HepG2 (cell line): Measurements from ENCODE around the gene PDGFA. TPM values are rescaled to one million over a fixed set of nuclear protein-coding genes. Genes with fewer than 3 reads are reported as not detected.
A peak's percentile ranks its signal among the peaks of the same experiment; 100 is the strongest.

Experiments
- ARID3A ChIP-seq: IDR thresholded peaks from 2 replicates; pipeline ENCODE4 v1.6.1; 2012; ENCODE audit warnings: low read depth, low read length, improper control_type of control experiment
- CHD2 ChIP-seq: IDR thresholded peaks from 2 replicates; pipeline ENCODE4 v1.6.1; 2011; ENCODE audit warnings: low read depth, low read length, improper control_type of control experiment
- E2F2 ChIP-seq: sonication (generic); formaldehyde crosslinking; IDR thresholded peaks from 2 replicates; pipeline ENCODE4 v1.4.0; 2020; ENCODE audit warnings: missing genetic modification reagents, borderline replicate concordance
- FOXJ3 ChIP-seq: sonication (generic); formaldehyde crosslinking; IDR thresholded peaks from 2 replicates; pipeline ENCODE4 v1.4.0; 2020; ENCODE audit warnings: missing genetic modification reagents, mild to moderate bottlenecking, borderline replicate concordance
- FOXO1 ChIP-seq: sonication (generic); formaldehyde crosslinking; IDR thresholded peaks from 2 replicates; pipeline ENCODE4 v1.4.0; 2020; ENCODE audit warnings: missing genetic modification reagents
- GATA4 ChIP-seq: sonication (generic); IDR thresholded peaks from 2 replicates; pipeline ENCODE4 v1.6.1; 2016; ENCODE audit warnings: antibody characterized with exemption, low read depth, borderline replicate concordance
- GATAD1 ChIP-seq: IDR thresholded peaks from 2 replicates; pipeline ENCODE4 v1.6.1; 2016; ENCODE audit warnings: missing genetic modification reagents, missing compliant biosample characterization
- GFI1 ChIP-seq: sonication (generic); formaldehyde crosslinking; IDR thresholded peaks from 2 replicates; pipeline ENCODE4 v1.5.0; 2020; ENCODE audit warnings: missing genetic modification reagents, mild to moderate bottlenecking, borderline replicate concordance
- ISL2 ChIP-seq: sonication (generic); formaldehyde crosslinking; IDR thresholded peaks from 2 replicates; pipeline ENCODE4 v1.5.0; 2020; ENCODE audit warnings: missing genetic modification reagents
- KDM5A ChIP-seq: fragments of 200-600 bp; sonication (generic); IDR thresholded peaks from 2 replicates; pipeline ENCODE4 v1.7.0; 2018; ENCODE audit warnings: antibody characterized with exemption, mild to moderate bottlenecking, low read length, borderline replicate concordance
- MYPOP ChIP-seq: sonication (generic); formaldehyde crosslinking; IDR thresholded peaks from 2 replicates; pipeline ENCODE4 v1.8.1; 2023; ENCODE audit warnings: mild to moderate bottlenecking, moderate library complexity, missing genetic modification reagents
- SMAD9 ChIP-seq: sonication (generic); formaldehyde crosslinking; IDR thresholded peaks from 2 replicates; pipeline ENCODE4 v1.5.1; 2020; ENCODE audit warnings: mild to moderate bottlenecking, missing genetic modification reagents
- TERF1 ChIP-seq: sonication (generic); formaldehyde crosslinking; IDR thresholded peaks from 2 replicates; pipeline ENCODE4 v1.8.0; 2022; ENCODE audit warnings: mild to moderate bottlenecking, missing genetic modification reagents, moderate library complexity
- ZNF142 ChIP-seq: sonication (generic); formaldehyde crosslinking; IDR thresholded peaks from 2 replicates; pipeline ENCODE4 v1.4.0; 2020; ENCODE audit warnings: missing genetic modification reagents
- ZNF260 ChIP-seq: sonication (generic); formaldehyde crosslinking; IDR thresholded peaks from 2 replicates; pipeline ENCODE4 v1.4.0; 2020; ENCODE audit warnings: missing genetic modification reagents, low read depth, mild to moderate bottlenecking, borderline replicate concordance
- ZNF343 ChIP-seq: sonication (generic); formaldehyde crosslinking; IDR thresholded peaks from 2 replicates; pipeline ENCODE4 v1.4.0; 2020; ENCODE audit warnings: mild to moderate bottlenecking, missing genetic modification reagents
- ZNF713 ChIP-seq: sonication (generic); formaldehyde crosslinking; IDR thresholded peaks from 2 replicates; pipeline ENCODE4 v1.4.0; 2020; ENCODE audit warnings: mild to moderate bottlenecking, missing genetic modification reagents
- ZNF75D ChIP-seq: sonication (generic); formaldehyde crosslinking; IDR thresholded peaks from 2 replicates; pipeline ENCODE4 v1.8.1; 2023; ENCODE audit warnings: missing genetic modification reagents, mild to moderate bottlenecking, borderline replicate concordance
- polyA plus RNA-seq, 8 experiments: library from polyadenylated mRNA; depleted of rRNA in 3 of 8; stranded (reverse) in 7 of 8; unstranded in 1 of 8; fragments of >200 nt; fragmentation: Illumina TruSeq in 4 of 8; extraction: Trizol in 4 of 8; gene quantifications; 2 replicates each; pipeline versions ENCODE4 v1.2.1 to v1.2.3, GENCODE V29; 2011 to 2016; ENCODE audit warnings: low read depth in 4 of 8, missing spikeins in 1 of 8, mixed read lengths in 1 of 8; ENCODE audit not compliant: insufficient read depth in 1 of 8
- total RNA-seq, 5 experiments: library from RNA; depleted of rRNA; stranded (reverse); fragments of >200 nt; fragmentation: Illumina TruSeq; extraction: Trizol; gene quantifications; 2 replicates each; pipeline ENCODE4 v1.2.3, GENCODE V29; 2016; ENCODE audit warnings: low read depth in 1 of 5

Gene PDGFA
- total and polyA plus RNA-seq, 2 of the 13 experiments (the other 11 are each of a cell fraction or from before 2014, with no cell fraction given) = 1.5 to 3.4 TPM

GRCh38 chr7:552868-553635, 33.4 kb upstream of the PDGFA start (continued):
- TF ChIP-seq ISL2 (0 out of 2 replicates have a peak, but pooled peaks have one; percentile 29), ZNF260 (no peak), GATAD1 (CRISPR knock-in tag) (no peak), FOXJ3 (CRISPR knock-in tag) (no peak), GFI1 (CRISPR knock-in tag) (peak; percentile 39; the same call in 1 of the 2 replicates), FOXO1 (peak; percentile 18; the same call in 1 of the 2 replicates), TERF1 (CRISPR knock-in tag) (no peak), CHD2 (no peak), MYPOP (CRISPR knock-in tag) (0 out of 2 replicates have a peak, but pooled peaks have one; percentile 50), ZNF142 (no peak), E2F2 (CRISPR knock-in tag) (no peak), ARID3A (no peak), GATA4 (no peak), ZNF713 (CRISPR knock-in tag) (no peak), ZNF343 (CRISPR knock-in tag) (0 out of 2 replicates have a peak, but pooled peaks have one; percentile 79), KDM5A (no peak), ZNF75D (no peak), SMAD9 (no peak)
